NT2/D1 (cell line): ENCODE results near the gene PWWP2B.

ENCODE experiments used
- YY1 ChIP-seq: IDR thresholded peaks from 2 replicates; pipeline ENCODE4 v1.6.1; 2011; ENCODE audit not compliant: insufficient read length, insufficient read depth
- ZNF274 ChIP-seq: IDR thresholded peaks from 2 replicates; pipeline ENCODE4 v1.6.1; 2011; ENCODE audit warnings: mild to moderate bottlenecking, low read depth, low read length

GRCh38 chr10:132355297-132355696, 41.7 kb upstream of the PWWP2B start:
- no peak for TF ChIP-seq YY1
- TF ChIP-seq ZNF274 = no peak
